IPS-NIHi7 (cell line): ENCODE measurements around the gene PLEK.
"Not testable (repeated sequence)": the region's sequence is repeated elsewhere in the genome, so short reads cannot be mapped to it uniquely, and the experiment has no call there.

Experiments
- DNase-seq: peaks from one replicate; pipeline ENCODE4 v3.0.0; 2012; ENCODE audit warnings: mixed read lengths; ENCODE audit errors: extremely low spot score

The PLEK gene

GRCh38 chr2:68384485-68385107 is 19.5 kb downstream of the PLEK start:
- DNase-seq = no peak

GRCh38 chr2:68385220-68385906 is 20.3 kb downstream of the PLEK start:
- no peak for DNase-seq

GRCh38 chr2:68385907-68386287 is 20.8 kb downstream of the PLEK start:
- DNase-seq = no peak

GRCh38 chr2:68386365-68386764 is 21.3 kb downstream of the PLEK start:
- DNase-seq = no peak

GRCh38 chr2:68387408-68388350 is 22.6 kb downstream of the PLEK start:
- DNase-seq = no peak

- DNase-seq = no peak
These were observed 23.3 kb downstream of the PLEK start for GRCh38 chr2:68388358-68388757.

GRCh38 chr2:68388772-68389171 is 23.7 kb downstream of the PLEK start:
- no peak for DNase-seq

- no peak for DNase-seq
These were observed 25.0 kb downstream of the PLEK start for GRCh38 chr2:68390114-68390513.

- no peak for DNase-seq
These were observed 25.5 kb downstream of the PLEK start for GRCh38 chr2:68390586-68390985.

GRCh38 chr2:68391099-68391498 is 26.0 kb downstream of the PLEK start:
- DNase-seq = no peak

GRCh38 chr2:68391869-68392268 is 26.8 kb downstream of the PLEK start:
- no peak for DNase-seq

- DNase-seq = no peak
These were observed 31.0 kb downstream of the PLEK start for GRCh38 chr2:68396093-68396492.

- not testable (repeated sequence) for DNase-seq
These were observed 32.7 kb downstream of the PLEK start for GRCh38 chr2:68397704-68398263.

- DNase-seq = no peak
These were observed 38.1 kb downstream of the PLEK start for GRCh38 chr2:68403199-68403644.

GRCh38 chr2:68404164-68404563 is 39.1 kb downstream of the PLEK start:
- no peak for DNase-seq

- DNase-seq = no peak
These were observed 40.1 kb downstream of the PLEK start for GRCh38 chr2:68404893-68405799.

- no peak for DNase-seq
These were observed 46.5 kb downstream of the PLEK start for GRCh38 chr2:68411397-68412126.

GRCh38 chr2:68412127-68412819 is 47.2 kb downstream of the PLEK start:
- no peak for DNase-seq

GRCh38 chr2:68413466-68413865 is 48.4 kb downstream of the PLEK start:
- DNase-seq = no peak

- no peak for DNase-seq
These were observed 49.4 kb downstream of the PLEK start for GRCh38 chr2:68414452-68414851.
